Astrocyte of the cerebellum (primary cell): ENCODE data around the gene CNTNAP2.

ENCODE experiments used
- DNase-seq: peaks from one replicate; pipeline ENCODE4 v3.0.0-alpha.2; 2011; ENCODE audit warnings: low read depth
- H3K4me3 ChIP-seq: 2 replicates; pipeline ENCODE4 v1.5.1; 2011; ENCODE audit warnings: mild to moderate bottlenecking, low read depth, low read length, moderate library complexity
- in situ Hi-C: cut with HindIII; loops from 2 replicates; pipeline ENCODE4 v1.10.0; 2017; ENCODE audit warnings: low sequenced_read_pairs
- TF ChIP-seq, protein P1 (sequence below): IDR thresholded peaks from 2 replicates; pipeline ENCODE4 v1.5.1; 2012; ENCODE audit warnings: low read length, low read depth, moderate library complexity, mild to moderate bottlenecking; ENCODE audit errors: missing control alignments

The CNTNAP2 gene

DNA sequence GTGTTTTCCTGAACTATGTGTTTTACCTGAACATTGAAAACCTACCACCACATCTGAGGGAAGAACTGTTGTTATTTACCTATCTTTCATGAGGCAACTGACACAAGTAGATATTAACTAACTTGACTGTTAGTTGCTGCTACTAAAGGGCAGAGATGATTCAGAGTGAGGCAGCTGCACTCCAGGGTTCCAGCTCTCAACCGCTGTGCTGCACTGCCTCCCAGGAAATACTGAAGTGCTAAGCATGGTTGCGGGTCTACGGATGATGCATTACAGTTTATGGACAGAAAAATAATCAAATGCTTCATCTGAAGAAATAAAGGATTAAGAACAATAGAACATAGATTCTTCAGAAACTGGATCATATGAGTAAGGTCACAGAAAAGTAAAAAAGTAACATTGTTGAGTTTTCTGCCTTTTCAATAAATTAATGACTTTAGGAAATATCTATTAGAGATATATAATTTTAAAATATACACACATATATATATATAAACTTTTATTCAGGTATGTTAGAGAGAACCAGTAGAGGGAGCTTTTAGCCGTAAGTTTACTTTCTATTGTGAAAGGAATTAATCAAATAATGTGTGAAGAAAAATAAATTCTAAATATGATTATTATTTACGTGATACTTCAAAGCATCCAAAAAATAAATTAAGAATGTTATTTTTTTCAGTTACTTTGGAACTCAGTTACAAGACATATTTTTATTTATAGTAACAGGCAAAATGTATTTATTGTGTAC, 620.0 kb downstream of the CNTNAP2 start:
- no peak for DNase-seq
- no peak overlapping the region for H3K4me3 ChIP-seq
- TF ChIP-seq, protein P1, sequence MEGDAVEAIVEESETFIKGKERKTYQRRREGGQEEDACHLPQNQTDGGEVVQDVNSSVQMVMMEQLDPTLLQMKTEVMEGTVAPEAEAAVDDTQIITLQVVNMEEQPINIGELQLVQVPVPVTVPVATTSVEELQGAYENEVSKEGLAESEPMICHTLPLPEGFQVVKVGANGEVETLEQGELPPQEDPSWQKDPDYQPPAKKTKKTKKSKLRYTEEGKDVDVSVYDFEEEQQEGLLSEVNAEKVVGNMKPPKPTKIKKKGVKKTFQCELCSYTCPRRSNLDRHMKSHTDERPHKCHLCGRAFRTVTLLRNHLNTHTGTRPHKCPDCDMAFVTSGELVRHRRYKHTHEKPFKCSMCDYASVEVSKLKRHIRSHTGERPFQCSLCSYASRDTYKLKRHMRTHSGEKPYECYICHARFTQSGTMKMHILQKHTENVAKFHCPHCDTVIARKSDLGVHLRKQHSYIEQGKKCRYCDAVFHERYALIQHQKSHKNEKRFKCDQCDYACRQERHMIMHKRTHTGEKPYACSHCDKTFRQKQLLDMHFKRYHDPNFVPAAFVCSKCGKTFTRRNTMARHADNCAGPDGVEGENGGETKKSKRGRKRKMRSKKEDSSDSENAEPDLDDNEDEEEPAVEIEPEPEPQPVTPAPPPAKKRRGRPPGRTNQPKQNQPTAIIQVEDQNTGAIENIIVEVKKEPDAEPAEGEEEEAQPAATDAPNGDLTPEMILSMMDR = no peak
- in situ Hi-C loops = no loop called here

DNA sequence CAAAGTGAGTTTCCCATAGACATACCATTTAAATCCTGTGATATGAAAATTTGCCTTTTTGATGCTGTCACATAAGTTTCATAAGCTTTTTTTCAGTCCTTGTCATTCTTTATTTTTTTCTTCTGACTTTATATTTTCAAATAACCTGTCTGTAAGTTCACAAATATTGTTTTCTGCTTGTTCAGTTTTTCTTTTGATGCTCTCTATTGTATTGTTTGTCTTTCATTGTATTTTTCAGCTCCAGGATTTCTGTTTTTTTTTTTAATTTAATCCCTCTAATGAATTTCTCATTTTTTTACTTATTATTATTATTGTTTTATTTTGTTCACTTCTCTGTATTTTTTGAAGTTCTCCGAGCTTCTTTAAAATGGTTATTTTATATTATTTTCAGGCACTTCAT, 623.4 kb downstream of the CNTNAP2 start:
- DNase-seq = no peak
- TF ChIP-seq, protein P1 = no peak
- no peak overlapping the region for H3K4me3 ChIP-seq
- in situ Hi-C loops = no loop called here

DNA sequence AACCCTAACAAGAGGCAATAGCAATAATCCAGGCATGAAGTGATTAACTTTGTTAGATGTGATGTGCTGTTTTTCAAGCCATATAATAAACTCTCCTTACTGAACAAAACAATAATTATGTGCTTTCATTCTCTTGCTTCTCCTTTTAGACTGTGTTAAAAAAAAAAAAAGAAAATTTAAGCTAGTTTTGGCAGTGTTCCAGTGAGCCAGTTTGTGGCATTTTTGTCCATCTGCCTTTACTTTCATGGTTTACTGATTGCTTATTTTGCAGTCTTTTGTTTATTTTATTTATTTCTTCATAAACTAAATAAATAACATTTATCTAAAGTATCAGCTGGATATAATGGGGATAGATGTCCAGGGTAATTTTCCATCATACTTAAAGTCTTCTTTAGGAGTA, 625.3 kb downstream of the CNTNAP2 start:
- in situ Hi-C loops = no loop called here
- no peak for DNase-seq
- TF ChIP-seq, protein P1 = no peak
- no peak overlapping the region for H3K4me3 ChIP-seq

DNA sequence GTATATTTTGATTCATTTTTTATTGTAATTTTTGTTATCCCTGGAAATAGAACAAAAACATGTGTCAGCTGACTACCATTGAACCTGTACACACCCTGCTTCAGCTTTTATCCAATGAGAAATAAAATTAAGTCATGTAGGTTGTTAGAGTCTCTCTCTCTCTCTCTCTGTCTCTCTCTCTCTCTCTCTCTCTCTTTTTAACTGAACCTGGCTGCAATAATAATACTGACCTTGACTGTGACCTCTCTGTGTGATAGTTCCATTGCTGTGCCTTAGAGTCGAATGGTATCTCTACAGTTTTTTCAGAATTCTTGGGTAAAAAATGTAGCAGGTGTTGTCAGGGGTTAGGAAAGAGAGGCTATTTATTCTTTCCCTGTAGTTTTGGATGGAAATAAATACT, 637.8 kb downstream of the CNTNAP2 start:
- no peak for DNase-seq
- TF ChIP-seq, protein P1 = no peak
- no peak overlapping the region for H3K4me3 ChIP-seq
- in situ Hi-C loops = no loop called here

DNA sequence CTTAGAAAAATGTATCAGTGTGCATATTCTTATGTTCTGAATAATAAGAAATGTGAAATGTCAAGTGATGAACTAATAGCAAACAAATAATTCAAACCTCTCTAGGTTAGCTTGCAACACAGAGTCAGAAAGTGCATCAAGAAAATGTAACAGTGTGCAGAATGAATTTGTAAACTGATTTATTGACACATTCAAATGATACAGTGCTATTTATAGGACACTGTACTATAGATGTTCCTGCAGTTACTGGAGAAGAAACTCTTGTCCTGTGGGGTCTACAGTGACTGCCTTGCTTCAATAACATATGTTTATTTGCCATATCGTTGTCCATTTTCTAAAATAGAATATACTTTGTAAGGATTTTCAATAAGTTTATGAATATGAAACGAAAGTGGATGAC, 639.0 kb downstream of the CNTNAP2 start:
- in situ Hi-C loops = no loop called here
- no peak for DNase-seq
- no peak overlapping the region for H3K4me3 ChIP-seq
- TF ChIP-seq, protein P1 = no peak

DNA sequence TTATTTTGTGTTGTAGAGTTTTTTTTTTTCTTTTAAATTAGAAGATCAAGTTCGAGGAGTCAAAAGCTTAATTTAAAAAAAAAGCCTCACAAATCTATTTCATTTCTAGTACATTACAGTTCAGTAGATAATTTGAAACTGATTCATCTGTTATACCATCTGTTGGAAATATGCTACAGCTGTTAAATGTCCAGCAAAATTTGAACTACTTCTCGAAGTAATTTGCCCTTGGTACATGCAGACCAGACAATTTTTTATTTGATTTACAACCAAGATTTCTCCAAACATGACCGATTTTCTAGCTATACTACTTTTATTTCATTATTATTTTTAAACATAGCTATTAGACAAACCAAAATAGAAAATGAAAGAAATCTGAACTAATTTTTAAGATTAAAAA, 647.9 kb downstream of the CNTNAP2 start:
- TF ChIP-seq, protein P1 = no peak
- DNase-seq = no peak
- H3K4me3 ChIP-seq = no peak overlapping the region
- in situ Hi-C loops = no loop called here
